ENCODE measurements around the gene TPRN. TPM values are rescaled to one million over a fixed set of nuclear protein-coding genes. Genes with fewer than 3 reads are reported as not detected.

TPRN gene
- total and polyA plus RNA-seq, 2 donors (not counting 3 experiments of a cell fraction or from before 2014, with no cell fraction given): 4.3 to 12.4 TPM

- Histone ChIP-seq H3K36me3 (ENCODE audit: control insufficient read depth in 2 of 2, extremely low read depth in 1 of 2, insufficient read depth in 2 of 2, low read length in 2 of 2) (no peaks in the 10 kb centered on the region), H3K27ac (ENCODE audit: insufficient read depth, low read depth, low read length) (no peak overlapping the region), H3K4me2 (ENCODE audit: insufficient read depth, low read length) (no peak overlapping the region), H2AFZ (ENCODE audit: low read depth, low read length) (no peak overlapping the region), H3K4me1 (ENCODE audit: control insufficient read depth, extremely low read depth, insufficient read depth, low read length) (no peaks in the 10 kb centered on the region), H3K27me3 (ENCODE audit: control insufficient read depth in 2 of 2, insufficient read depth in 2 of 2, low read length in 2 of 2) (no peaks in the 10 kb centered on the region), H3K9me3 (replicated peaks; ENCODE audit: control insufficient read depth, insufficient read depth, low read length) (no peaks in the 10 kb centered on the region), H3K9me1 (replicated peaks; ENCODE audit: control insufficient read depth, extremely low read depth, insufficient read depth, low read length) (no peaks in the 10 kb centered on the region), H3K79me2 (ENCODE audit: control insufficient read depth, insufficient read depth, low read length) (peaks cover 4% of the 10 kb centered on the region), H3K4me3 (replicated peaks in 1 of 3; ENCODE audit: insufficient read depth in 1 of 3, low read depth in 1 of 3, low read length in 3 of 3) (no peak overlapping the region), H3K9ac (replicated peaks; ENCODE audit: extremely low read depth, insufficient read depth, low read length) (no peak overlapping the region), H4K20me1 (replicated peaks; ENCODE audit: control insufficient read depth, extremely low read depth, insufficient read depth, low read length) (no peaks in the 10 kb centered on the region)
- dilution Hi-C loops (cut with MboI; ENCODE audit: extremely low pct_ligation_motif_present, low sequenced_read_pairs): no loop called here
- no TSS peak for BruUV-seq (replicated peaks)
- intact Hi-C loops (cut with micrococcal nuclease): loop anchor here (1.0 to 5.0 kb wide), 3 partner anchors 13 to 448 kb away; partner anchors contain the start of gene RNF208
- TF ChIP-seq FOS (IDR thresholded peaks at IDR 0.05; ENCODE audit: borderline replicate concordance, insufficient read depth, low read length) (no peak), MYC (IDR thresholded peaks at IDR 0.05; ENCODE audit: low read depth, low read length) (no peak)
- FAIRE-seq: no peak
- ChIA-PET POLR2A (interaction anchor here (0.6 kb wide), 4 partner anchors 31 to 149 kb away, joined by 3 to 4 read pairs (median 3); partner anchors contain the start of gene MAN1B1), CTCF (interaction anchor here (0.6 to 2.5 kb wide), 29 partner anchors 11 to 781 kb away, joined by 3 to 63 read pairs (median 6); partner anchors contain the start of genes CYSRT1, NDOR1, NPDC1 and NRARP)
- no peak for DNase-seq (ENCODE audit: low read depth, low spot score)
Measured at GRCh38 chr9:137235424-137236237, 35.1 kb upstream of the TPRN start.

- Histone ChIP-seq H3K79me2 (ENCODE audit: control insufficient read depth, insufficient read depth, low read length) (peaks cover 4% of the 10 kb centered on the region), H3K4me1 (ENCODE audit: control insufficient read depth, extremely low read depth, insufficient read depth, low read length) (no peaks in the 10 kb centered on the region), H3K4me3 (replicated peaks in 1 of 3; ENCODE audit: insufficient read depth in 1 of 3, low read depth in 1 of 3, low read length in 3 of 3) (no peak overlapping the region), H3K9me1 (replicated peaks; ENCODE audit: control insufficient read depth, extremely low read depth, insufficient read depth, low read length) (no peaks in the 10 kb centered on the region), H2AFZ (ENCODE audit: low read depth, low read length) (no peak overlapping the region), H3K36me3 (ENCODE audit: control insufficient read depth in 2 of 2, extremely low read depth in 1 of 2, insufficient read depth in 2 of 2, low read length in 2 of 2) (no peaks in the 10 kb centered on the region), H3K4me2 (ENCODE audit: insufficient read depth, low read length) (no peak overlapping the region), H3K9ac (replicated peaks; ENCODE audit: extremely low read depth, insufficient read depth, low read length) (no peak overlapping the region), H3K27me3 (ENCODE audit: control insufficient read depth in 2 of 2, insufficient read depth in 2 of 2, low read length in 2 of 2) (no peaks in the 10 kb centered on the region), H4K20me1 (replicated peaks; ENCODE audit: control insufficient read depth, extremely low read depth, insufficient read depth, low read length) (no peaks in the 10 kb centered on the region), H3K9me3 (replicated peaks; ENCODE audit: control insufficient read depth, insufficient read depth, low read length) (no peaks in the 10 kb centered on the region), H3K27ac (ENCODE audit: insufficient read depth, low read depth, low read length) (no peak overlapping the region)
- dilution Hi-C loops (cut with MboI; ENCODE audit: extremely low pct_ligation_motif_present, low sequenced_read_pairs): no loop called here
- FAIRE-seq: no peak
- ChIA-PET CTCF (interaction anchor here (0.9 to 1.3 kb wide), 6 partner anchors 11 to 206 kb away, joined by 3 to 9 read pairs (median 4); partner anchors contain the start of gene NPDC1), POLR2A (no interaction called here)
- DNase-seq (ENCODE audit: low read depth, low spot score): no peak
- BruUV-seq (replicated peaks): no TSS peak
- intact Hi-C loops (cut with micrococcal nuclease): loop anchor here (5.0 kb wide), 1 partner anchor 448 kb away; no protein-coding TSS in a partner anchor
- TF ChIP-seq JUN (IDR thresholded peaks at IDR 0.05; ENCODE audit: borderline replicate concordance, insufficient read depth, insufficient read length, low read depth) (no peak), MAX (IDR thresholded peaks at IDR 0.05; ENCODE audit: insufficient read depth, insufficient read length) (no peak), POLR2AphosphoS5 (IDR thresholded peaks at IDR 0.05; ENCODE audit: insufficient read depth, low read depth, low read length) (no peak), POLR2A (IDR thresholded peaks at IDR 0.05; ENCODE audit: low read depth, low read length) (no peak), FOS (IDR thresholded peaks at IDR 0.05; ENCODE audit: borderline replicate concordance, insufficient read depth, low read length) (no peak), MYC (IDR thresholded peaks at IDR 0.05; ENCODE audit: low read depth, low read length) (no peak), CTCF (IDR thresholded peaks at IDR 0.05; ENCODE audit: extremely low read depth in 1 of 2, insufficient read depth in 1 of 2, low read depth in 1 of 2, low read length in 2 of 2) (no peak), EZH2 (IDR thresholded peaks at IDR 0.05; ENCODE audit: borderline replicate concordance, low read depth, low read length, severe bottlenecking) (no peak), GATA2 (IDR thresholded peaks at IDR 0.05; ENCODE audit: insufficient read depth, insufficient read length, low read depth, low read length) (no peak)
Measured at GRCh38 chr9:137234758-137235423, 34.4 kb upstream of the TPRN start.
